ENCODE data around the gene GAK. TPM values are rescaled to one million over a fixed set of nuclear protein-coding genes. Genes with fewer than 3 reads are reported as not detected.

Gene GAK
- total and polyA plus RNA-seq, 4 donors = 27.4 to 69.7 (median 47.0) TPM

DNA sequence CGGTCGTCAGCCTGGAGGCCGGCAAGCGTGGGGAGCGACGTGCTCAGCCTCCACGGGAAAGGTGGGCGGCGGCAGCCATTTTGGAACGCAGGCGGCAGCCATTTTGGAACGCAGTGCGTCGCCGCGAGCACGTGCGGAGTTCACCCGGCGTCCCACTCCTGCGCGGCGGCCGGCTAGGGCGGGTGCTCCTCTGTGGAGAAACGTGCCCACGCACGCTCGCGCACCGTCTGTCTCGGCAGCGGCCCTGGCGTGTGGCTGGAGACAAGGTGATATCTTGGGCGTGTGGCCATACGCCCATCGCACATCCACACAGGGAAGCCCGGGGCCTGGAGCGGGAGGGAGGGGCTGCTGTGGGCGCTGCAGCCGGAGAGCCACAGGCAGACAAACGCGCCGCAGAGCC, 127.3 kb downstream of the GAK start:
- no peaks in the 10 kb centered on the region for H3K9me3 ChIP-seq (ENCODE audit: control insufficient read depth in 4 of 4, low read length in 3 of 4)
- H3K4me1 ChIP-seq (ENCODE audit: control insufficient read depth in 4 of 4, insufficient read depth in 4 of 4, low read length in 3 of 4) = no peaks in the 10 kb centered on the region
- no peak overlapping the region for H3K4me3 ChIP-seq (ENCODE audit: low read depth in 1 of 3, low read length in 3 of 3)
- WGBS = 82% methylated on average over 44 of the region's 44 CpGs
- DNase-seq (ENCODE audit: low spot score) = no peak
- no peak overlapping the region for H3K27ac ChIP-seq (ENCODE audit: low read depth in 1 of 2, low read length in 2 of 2)
- no peaks in the 10 kb centered on the region for H3K27me3 ChIP-seq (ENCODE audit: control insufficient read depth in 4 of 4, insufficient read depth in 4 of 4, low read length in 3 of 4)
- H3K9ac ChIP-seq (ENCODE audit: low read depth in 1 of 2, low read length in 2 of 2) = no peak overlapping the region
- no peaks in the 10 kb centered on the region for H3K36me3 ChIP-seq (ENCODE audit: control insufficient read depth in 4 of 4, insufficient read depth in 3 of 4, low read depth in 1 of 4, low read length in 3 of 4)
- no peak for TF ChIP-seq TAF1 (conservative IDR thresholded peaks at IDR 0.05)
- TF ChIP-seq YY1 (IDR thresholded peaks at IDR 0.05) = peak; percentile 47

- TF ChIP-seq RAD21 (IDR thresholded peaks at IDR 0.05) = no peak
- TF ChIP-seq HNF4G (IDR thresholded peaks at IDR 0.05) = no peak
- no peak for TF ChIP-seq EGR1 (IDR thresholded peaks at IDR 0.05; ENCODE audit: low read depth in 2 of 2)
- TF ChIP-seq NR2F2 (IDR thresholded peaks at IDR 0.05) = no peak
- TF ChIP-seq HNF4A (conservative IDR thresholded peaks at IDR 0.05) = no peak
- TF ChIP-seq YY1 (IDR thresholded peaks at IDR 0.05) = no peak
- Histone ChIP-seq H3K27ac (ENCODE audit: low read depth in 1 of 2, low read length in 2 of 2) (no peak overlapping the region), H3K9ac (ENCODE audit: low read depth in 1 of 2, low read length in 2 of 2) (no peak overlapping the region), H3K36me3 (ENCODE audit: control insufficient read depth in 4 of 4, insufficient read depth in 3 of 4, low read depth in 1 of 4, low read length in 3 of 4) (no peaks in the 10 kb centered on the region), H3K9me3 (ENCODE audit: control insufficient read depth in 4 of 4, low read length in 3 of 4) (no peaks in the 10 kb centered on the region), H3K4me3 (ENCODE audit: low read depth in 1 of 3, low read length in 3 of 3) (no peak overlapping the region), H3K4me1 (ENCODE audit: control insufficient read depth in 4 of 4, insufficient read depth in 4 of 4, low read length in 3 of 4) (no peaks in the 10 kb centered on the region), H3K27me3 (ENCODE audit: control insufficient read depth in 4 of 4, insufficient read depth in 4 of 4, low read length in 3 of 4) (no peaks in the 10 kb centered on the region)
- no peak for DNase-seq (ENCODE audit: low spot score)
- WGBS = 95% methylated on average over 13 of the region's 13 CpGs
Observed at GRCh38 chr4:803884-804283, 128.2 kb downstream of the GAK start.

DNA sequence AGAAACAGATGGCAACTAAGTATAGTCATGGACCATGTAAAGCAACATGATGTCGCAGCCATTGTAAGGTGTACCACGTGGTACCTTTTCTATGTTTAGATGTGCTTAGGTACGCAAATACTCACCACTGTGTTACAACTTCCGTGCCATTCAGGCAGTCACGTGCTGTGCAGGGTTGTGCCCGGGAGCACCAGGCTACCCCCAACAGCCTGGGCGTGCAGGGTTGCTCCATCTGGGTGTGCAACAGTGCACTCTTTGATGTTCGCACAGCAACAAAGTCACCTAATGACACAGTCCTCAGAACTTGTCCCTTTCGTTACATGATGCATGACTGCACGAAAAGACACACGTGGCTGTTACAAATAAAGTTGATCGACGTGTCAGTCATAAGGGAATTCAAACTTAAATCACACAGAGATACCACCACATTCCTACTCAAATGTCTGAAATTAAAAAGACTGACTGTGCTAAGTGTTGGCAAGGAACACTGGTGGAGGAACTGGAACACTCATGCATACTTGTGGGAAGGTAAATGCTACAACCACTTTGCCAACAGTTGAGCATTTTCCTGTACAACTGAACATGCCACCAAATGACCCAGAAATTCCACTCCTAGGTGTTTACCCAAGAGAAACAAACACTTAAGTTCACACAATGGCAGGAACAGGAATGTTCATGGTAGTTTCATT, 130.5 kb downstream of the GAK start:
- no peak for DNase-seq (ENCODE audit: low spot score)
- no peak overlapping the region for H3K27ac ChIP-seq (ENCODE audit: low read depth in 1 of 2, low read length in 2 of 2)
- H3K9ac ChIP-seq (ENCODE audit: low read depth in 1 of 2, low read length in 2 of 2) = no peak overlapping the region
- TF ChIP-seq GABPA (IDR thresholded peaks at IDR 0.05 in 1 of 2, conservative IDR thresholded peaks at IDR 0.05 in 1 of 2) (no peak), HNF4A (conservative IDR thresholded peaks at IDR 0.05) (no peak), RAD21 (IDR thresholded peaks at IDR 0.05) (no peak), MAX (IDR thresholded peaks at IDR 0.05) (no peak), EGR1 (IDR thresholded peaks at IDR 0.05; ENCODE audit: low read depth in 2 of 2) (no peak), RXRA (IDR thresholded peaks at IDR 0.05) (no peak), FOXA1 (IDR thresholded peaks at IDR 0.05) (no peak), TAF1 (conservative IDR thresholded peaks at IDR 0.05) (no peak), JUND (IDR thresholded peaks at IDR 0.05) (no peak), NR2F2 (IDR thresholded peaks at IDR 0.05) (no peak), FOXA2 (IDR thresholded peaks at IDR 0.05) (no peak), CTCF (IDR thresholded peaks at IDR 0.05; ENCODE audit: low read depth, low read length, missing input control) (no peak), ZBTB33 (IDR thresholded peaks at IDR 0.05) (no peak)
- H3K9me3 ChIP-seq (ENCODE audit: control insufficient read depth in 4 of 4, low read length in 3 of 4) = no peaks in the 10 kb centered on the region
- no peaks in the 10 kb centered on the region for H3K36me3 ChIP-seq (ENCODE audit: control insufficient read depth in 4 of 4, insufficient read depth in 3 of 4, low read depth in 1 of 4, low read length in 3 of 4)
- H3K4me1 ChIP-seq (ENCODE audit: control insufficient read depth in 4 of 4, insufficient read depth in 4 of 4, low read length in 3 of 4) = peaks cover 3 to 7% (median 5%) of the 10 kb centered on the region in 4 donors
- no peak overlapping the region for H3K4me3 ChIP-seq (ENCODE audit: low read depth in 1 of 3, low read length in 3 of 3)
- 95% methylated on average over 13 of the region's 13 CpGs for WGBS
- no peaks in the 10 kb centered on the region for H3K27me3 ChIP-seq (ENCODE audit: control insufficient read depth in 4 of 4, insufficient read depth in 4 of 4, low read length in 3 of 4)

Other genes starting within 250 kb of the GAK start
- 1 to 10 TPM; 1.6 to 2.5 TPM for gene SLC49A3, start 243.2 kb downstream of the GAK start, total RNA-seq
- 1 to 10 TPM in 1 of 2 donors, under 1 TPM in 1; 0.40 to 3.6 TPM for gene SLC49A3, start 243.2 kb downstream of the GAK start, polyA plus RNA-seq
- gene PCGF3, start 226.5 kb downstream of the GAK start, total RNA-seq = 10 to 100 TPM; 17.2 to 23.3 TPM
- gene PCGF3, start 226.5 kb downstream of the GAK start, polyA plus RNA-seq = 10 to 100 TPM; 11.0 to 11.4 TPM
- gene CPLX1, start 106.2 kb downstream of the GAK start, total RNA-seq = under 1 TPM; 0.14 to 0.84 TPM
- gene CPLX1, start 106.2 kb downstream of the GAK start, polyA plus RNA-seq = 1 to 10 TPM in 1 of 2 donors, under 1 TPM in 1; 0.76 to 2.8 TPM
- gene TMEM175, start 144 bp upstream of the GAK start, total RNA-seq = 10 to 100 TPM; 18.6 to 26.0 TPM
- 10 to 100 TPM; 25.0 to 26.3 TPM for gene TMEM175, start 144 bp upstream of the GAK start, polyA plus RNA-seq
- 1 to 10 TPM; 2.4 to 8.8 TPM for gene DGKQ, start 41.3 kb upstream of the GAK start, total RNA-seq
- gene DGKQ, start 41.3 kb upstream of the GAK start, polyA plus RNA-seq = 1 to 10 TPM; 1.5 to 4.8 TPM
- gene IDUA, start 54.7 kb upstream of the GAK start, total RNA-seq = 1 to 10 TPM; 3.8 to 4.5 TPM
- gene IDUA, start 54.7 kb upstream of the GAK start, polyA plus RNA-seq = 1 to 10 TPM; 3.0 to 3.8 TPM
- 10 to 100 TPM; 34.7 to 41.0 TPM for gene SLC26A1, start 61.1 kb upstream of the GAK start, total RNA-seq
- gene SLC26A1, start 61.1 kb upstream of the GAK start, polyA plus RNA-seq = 10 to 100 TPM in 1 of 2 donors, 1 to 10 TPM in 1; 5.1 to 17.8 TPM
- gene FGFRL1, start 79.3 kb upstream of the GAK start, total RNA-seq = 10 to 100 TPM; 15.2 to 29.6 TPM
- 10 to 100 TPM; 14.2 to 49.1 TPM for gene FGFRL1, start 79.3 kb upstream of the GAK start, polyA plus RNA-seq
- gene RNF212, start 181.2 kb upstream of the GAK start, total RNA-seq = under 1 TPM in 1 of 2 donors, not detected in 1; 0.47 TPM
- gene RNF212, start 181.2 kb upstream of the GAK start, polyA plus RNA-seq = under 1 TPM; 0.32 to 0.38 TPM
- gene SPON2, start 240.3 kb upstream of the GAK start, total RNA-seq = 10 to 100 TPM; 35.7 to 80.3 TPM
- gene SPON2, start 240.3 kb upstream of the GAK start, polyA plus RNA-seq = 10 to 100 TPM; 64.5 to 80.2 TPM